Ishikawa (cell line): ENCODE results near the gene SERBP1.

Experiments
- CEBPB ChIP-seq: IDR thresholded peaks from 2 replicates; pipeline ENCODE4 v1.6.1; 2012
- CREB1 ChIP-seq: IDR thresholded peaks from 2 replicates; pipeline ENCODE4 v1.6.1; 2012; ENCODE audit warnings: low read depth
- EGR1 ChIP-seq: IDR thresholded peaks from 2 replicates; pipeline ENCODE4 v1.6.1; 2012
- EP300 ChIP-seq: IDR thresholded peaks from 2 replicates; pipeline ENCODE4 v1.6.1; 2012; ENCODE audit warnings: borderline replicate concordance
- FOXM1 ChIP-seq: IDR thresholded peaks from 2 replicates; pipeline ENCODE4 v1.6.1; 2012; ENCODE audit warnings: low read depth, borderline replicate concordance
- MAX ChIP-seq: IDR thresholded peaks from 2 replicates; pipeline ENCODE4 v1.6.1; 2012
- NFIC ChIP-seq: IDR thresholded peaks from 2 replicates; pipeline ENCODE4 v1.6.1; 2012
- RAD21 ChIP-seq: IDR thresholded peaks from 2 replicates; pipeline ENCODE4 v1.6.1; 2012; ENCODE audit warnings: low read depth
- REST ChIP-seq: IDR thresholded peaks from 2 replicates; pipeline ENCODE4 v1.6.1; 2012; ENCODE audit warnings: low read depth, mild to moderate bottlenecking
- TAF1 ChIP-seq: IDR thresholded peaks from 2 replicates; pipeline ENCODE4 v1.6.1; 2012; ENCODE audit warnings: low read depth, mild to moderate bottlenecking
- TCF12 ChIP-seq: IDR thresholded peaks from 2 replicates; pipeline ENCODE4 v1.6.1; 2012; ENCODE audit warnings: low read depth
- TEAD4 ChIP-seq: IDR thresholded peaks from 2 replicates; pipeline ENCODE4 v1.6.1; 2012
- YY1 ChIP-seq: IDR thresholded peaks from 2 replicates; pipeline ENCODE4 v1.6.1; 2012; ENCODE audit warnings: low read depth
- ZBTB7A ChIP-seq: IDR thresholded peaks from 2 replicates; pipeline ENCODE4 v1.6.1; 2012; ENCODE audit warnings: low read depth
- TF ChIP-seq, protein P1 (sequence below): IDR thresholded peaks from 2 replicates; pipeline ENCODE4 v1.6.1; 2012

SERBP1 gene

GRCh38 chr1:67468066-67468718 is 38.0 kb upstream of the SERBP1 start:
- TF ChIP-seq TAF1 (no peak), ZBTB7A (no peak), CEBPB (no peak), YY1 (no peak), MAX (no peak), TCF12 (no peak), EGR1 (no peak), REST (no peak), EP300 (no peak), NFIC (no peak), RAD21 (no peak), CREB1 (no peak), FOXM1 (no peak), TEAD4 (no peak)
- TF ChIP-seq, protein P1, sequence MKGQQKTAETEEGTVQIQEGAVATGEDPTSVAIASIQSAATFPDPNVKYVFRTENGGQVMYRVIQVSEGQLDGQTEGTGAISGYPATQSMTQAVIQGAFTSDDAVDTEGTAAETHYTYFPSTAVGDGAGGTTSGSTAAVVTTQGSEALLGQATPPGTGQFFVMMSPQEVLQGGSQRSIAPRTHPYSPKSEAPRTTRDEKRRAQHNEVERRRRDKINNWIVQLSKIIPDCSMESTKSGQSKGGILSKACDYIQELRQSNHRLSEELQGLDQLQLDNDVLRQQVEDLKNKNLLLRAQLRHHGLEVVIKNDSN = no peak

DNA sequence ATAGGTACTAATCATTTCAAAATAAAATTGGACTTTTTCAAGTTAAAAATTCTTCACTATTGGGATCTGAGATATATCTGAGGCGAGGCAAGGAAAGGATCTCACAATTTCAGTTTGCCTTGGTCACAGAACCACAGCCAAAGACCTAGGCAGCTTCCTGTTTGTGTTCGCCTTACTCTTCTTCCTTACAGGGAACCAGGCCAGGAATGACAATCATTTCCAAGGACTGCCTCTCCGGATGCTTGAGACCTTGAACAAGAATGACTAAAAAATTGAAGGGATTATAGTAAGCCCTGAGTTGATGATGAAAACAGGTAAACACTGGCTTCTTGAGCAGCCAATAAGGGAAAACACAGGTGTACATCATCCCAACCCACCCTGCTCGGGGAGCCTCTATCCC is 35.2 kb upstream of the SERBP1 start:
- TF ChIP-seq TEAD4 = no peak
- TF ChIP-seq, protein P1 = no peak
- no peak for TF ChIP-seq YY1
- no peak for TF ChIP-seq TAF1
- TF ChIP-seq MAX = no peak
- no peak for TF ChIP-seq NFIC
- TF ChIP-seq CEBPB = no peak
- TF ChIP-seq EP300 = no peak
- TF ChIP-seq CREB1 = no peak
- no peak for TF ChIP-seq REST
- no peak for TF ChIP-seq RAD21
- no peak for TF ChIP-seq TCF12
- TF ChIP-seq FOXM1 = no peak
- TF ChIP-seq EGR1 = no peak
- no peak for TF ChIP-seq ZBTB7A

- TF ChIP-seq RAD21 (no peak), CEBPB (no peak), FOXM1 (no peak), CREB1 (no peak), ZBTB7A (no peak)
These were observed 34.5 kb upstream of the SERBP1 start for GRCh38 chr1:67464746-67465145.

DNA sequence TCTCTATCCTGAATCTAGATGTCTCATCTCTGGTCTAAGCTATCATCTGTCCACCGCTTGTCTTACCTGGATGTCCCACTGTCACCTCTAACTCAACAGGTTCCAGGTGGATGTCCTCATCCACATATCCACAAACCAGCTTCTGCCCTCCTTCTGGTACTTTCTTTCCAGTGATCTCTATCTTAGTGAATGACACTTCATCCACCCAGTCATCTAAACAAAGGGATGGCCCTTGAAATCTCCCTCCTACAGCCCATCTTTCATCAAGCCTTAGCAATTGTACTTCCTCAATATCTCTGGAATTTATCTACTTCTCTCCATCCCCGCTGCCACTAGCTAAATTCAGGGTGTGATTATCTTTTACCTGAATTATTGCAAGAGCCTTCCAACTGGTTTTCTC is 33.9 kb upstream of the SERBP1 start:
- TF ChIP-seq TEAD4 = no peak
- TF ChIP-seq EP300 = no peak
- no peak for TF ChIP-seq ZBTB7A
- TF ChIP-seq CEBPB = no peak
- no peak for TF ChIP-seq CREB1
- TF ChIP-seq TCF12 = no peak
- no peak for TF ChIP-seq MAX
- no peak for TF ChIP-seq REST
- no peak for TF ChIP-seq NFIC
- no peak for TF ChIP-seq FOXM1
- TF ChIP-seq EGR1 = no peak
- TF ChIP-seq TAF1 = no peak
- no peak for TF ChIP-seq YY1
- TF ChIP-seq, protein P1 = no peak
- no peak for TF ChIP-seq RAD21
